IPS-15b (cell line): ENCODE measurements around the gene HNRNPK.
"Not testable (repeated sequence)": the region's sequence is repeated elsewhere in the genome, so short reads cannot be mapped to it uniquely, and the experiment has no call there.

Experiments used
- H3K27me3 ChIP-seq: one replicate; pipeline ENCODE4 v1.6.1; 2013; ENCODE audit warnings: low read length; ENCODE audit not compliant: control insufficient read depth, insufficient read depth
- H3K36me3 ChIP-seq: one replicate; pipeline ENCODE4 v1.6.1; 2013; ENCODE audit warnings: low read length; ENCODE audit not compliant: control insufficient read depth, insufficient read depth
- H3K4me1 ChIP-seq: one replicate; pipeline ENCODE4 v1.6.1; 2013; ENCODE audit warnings: mild to moderate bottlenecking, low read length; ENCODE audit not compliant: control insufficient read depth, insufficient read depth
- H3K4me3 ChIP-seq: one replicate; pipeline ENCODE4 v1.5.1; 2013; ENCODE audit warnings: low read depth, low read length
- H3K9ac ChIP-seq: one replicate; pipeline ENCODE4 v1.6.1; 2013; ENCODE audit warnings: low read depth, mild to moderate bottlenecking, low read length
- H3K9me3 ChIP-seq: one replicate; pipeline ENCODE4 v1.6.1; 2013; ENCODE audit warnings: mild to moderate bottlenecking, low read length; ENCODE audit not compliant: control insufficient read depth, insufficient read depth

The HNRNPK gene

GRCh38 chr9:83956086-83956435, 24.0 kb downstream of the HNRNPK start:
- Histone ChIP-seq H3K9ac (peak overlapping the region; percentile 90), H3K36me3 (peaks cover 2% of the 10 kb centered on the region)

DNA sequence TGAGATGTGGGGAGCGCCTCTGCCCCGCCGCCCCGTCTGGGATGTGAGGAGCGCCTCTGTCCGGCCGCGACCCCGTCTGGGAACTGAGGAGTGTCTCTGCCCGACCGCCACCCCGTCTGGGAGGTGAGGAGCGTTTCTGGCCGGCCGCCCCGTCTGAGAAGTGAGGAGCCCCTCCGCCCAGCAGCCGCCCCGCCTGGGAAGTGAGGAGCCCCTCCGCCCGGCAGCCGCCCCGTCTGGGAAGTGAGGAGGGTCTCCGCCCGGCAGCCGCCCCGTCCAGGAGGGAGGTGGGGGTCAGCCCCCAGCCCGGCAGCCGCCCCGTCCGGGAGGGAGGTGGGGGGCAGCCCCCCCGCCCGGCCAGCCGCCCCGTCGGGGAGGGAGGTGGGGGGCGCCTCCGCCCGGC, 31.9 kb downstream of the HNRNPK start:
- H3K36me3 ChIP-seq, H3K4me1 ChIP-seq: not testable (repeated sequence)

More at GRCh38 chr9:83956086-83956435, 24.0 kb downstream of the HNRNPK start:
- no peaks in the 10 kb centered on the region for H3K9me3 ChIP-seq
- H3K4me3 ChIP-seq = peak overlapping the region; percentile 87
- H3K27me3 ChIP-seq = no peaks in the 10 kb centered on the region
- H3K4me1 ChIP-seq = no peaks in the 10 kb centered on the region

DNA sequence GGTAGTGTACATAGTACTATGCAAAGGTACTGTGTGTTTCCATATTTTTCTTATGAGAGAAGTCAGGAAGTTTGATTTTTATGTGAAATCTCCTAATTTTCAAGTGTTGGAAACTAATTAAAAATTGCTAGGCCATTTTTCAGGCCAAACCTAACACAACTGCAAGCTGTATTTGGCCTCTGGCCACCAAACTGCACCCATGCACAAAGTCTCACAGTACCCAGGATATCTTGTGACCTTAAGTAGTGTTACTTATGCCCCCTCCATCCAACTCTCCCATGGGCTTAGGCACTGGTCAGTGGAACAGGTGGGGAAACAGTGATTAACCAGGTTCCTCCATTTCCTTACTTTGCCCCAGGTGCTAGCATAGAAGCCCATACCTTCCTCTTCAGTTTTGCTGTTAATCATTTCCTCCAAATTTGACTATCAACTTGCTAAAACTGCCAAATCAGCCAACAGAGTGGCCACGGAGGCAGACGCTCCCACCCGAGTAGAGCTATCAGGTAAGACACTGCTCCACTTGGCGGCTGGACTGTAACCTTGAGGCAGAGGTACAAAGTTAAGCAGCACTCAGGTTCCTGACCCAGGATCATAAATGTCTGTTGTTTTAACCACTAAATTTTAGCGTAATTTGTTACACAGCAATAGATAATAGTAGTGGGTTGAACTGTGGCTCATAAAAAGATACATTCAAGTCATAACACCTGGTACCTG, 39.3 kb downstream of the HNRNPK start:
- H3K36me3 ChIP-seq = peaks cover 10% of the 10 kb centered on the region
- no peaks in the 10 kb centered on the region for H3K9me3 ChIP-seq

More for the DNA sequence above, 31.9 kb downstream of the HNRNPK start:
- H3K9ac ChIP-seq, H3K27me3 ChIP-seq, H3K9me3 ChIP-seq, H3K4me3 ChIP-seq: not testable (repeated sequence)

GRCh38 chr9:83937861-83938455, 42.1 kb downstream of the HNRNPK start:
- Histone ChIP-seq H3K9ac (no peak overlapping the region), H3K9me3 (no peaks in the 10 kb centered on the region), H3K27me3 (no peaks in the 10 kb centered on the region), H3K4me3 (no peak overlapping the region), H3K36me3 (peaks cover 7% of the 10 kb centered on the region), H3K4me1 (peaks cover 2% of the 10 kb centered on the region)

More for the DNA sequence above, 39.3 kb downstream of the HNRNPK start:
- Histone ChIP-seq H3K9ac (no peak overlapping the region), H3K4me1 (no peaks in the 10 kb centered on the region), H3K27me3 (no peaks in the 10 kb centered on the region), H3K4me3 (no peak overlapping the region)

DNA sequence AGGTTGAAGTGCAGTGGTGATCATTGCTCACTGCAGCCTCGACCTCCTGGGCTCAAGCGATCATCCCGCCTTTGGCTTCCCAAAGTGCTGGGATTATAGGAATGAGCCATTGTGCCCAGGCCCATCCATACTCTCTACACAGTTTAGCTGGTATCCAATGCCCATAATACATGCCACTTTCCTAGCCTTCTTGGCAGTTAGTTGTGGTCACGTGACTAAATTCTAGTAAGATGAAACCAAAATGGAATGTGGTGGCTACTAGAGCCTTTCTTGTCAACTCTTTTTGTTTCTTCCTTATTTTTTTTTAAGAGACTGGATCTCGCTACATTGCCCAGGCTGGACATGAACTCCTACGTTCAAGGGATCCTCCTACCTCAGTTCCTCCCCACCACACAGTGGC, 43.5 kb downstream of the HNRNPK start:
- Histone ChIP-seq H3K36me3 (no peaks in the 10 kb centered on the region), H3K9me3 (no peaks in the 10 kb centered on the region), H3K27me3 (no peaks in the 10 kb centered on the region), H3K9ac (no peak overlapping the region), H3K4me3 (no peak overlapping the region), H3K4me1 (peaks cover 2% of the 10 kb centered on the region)

DNA sequence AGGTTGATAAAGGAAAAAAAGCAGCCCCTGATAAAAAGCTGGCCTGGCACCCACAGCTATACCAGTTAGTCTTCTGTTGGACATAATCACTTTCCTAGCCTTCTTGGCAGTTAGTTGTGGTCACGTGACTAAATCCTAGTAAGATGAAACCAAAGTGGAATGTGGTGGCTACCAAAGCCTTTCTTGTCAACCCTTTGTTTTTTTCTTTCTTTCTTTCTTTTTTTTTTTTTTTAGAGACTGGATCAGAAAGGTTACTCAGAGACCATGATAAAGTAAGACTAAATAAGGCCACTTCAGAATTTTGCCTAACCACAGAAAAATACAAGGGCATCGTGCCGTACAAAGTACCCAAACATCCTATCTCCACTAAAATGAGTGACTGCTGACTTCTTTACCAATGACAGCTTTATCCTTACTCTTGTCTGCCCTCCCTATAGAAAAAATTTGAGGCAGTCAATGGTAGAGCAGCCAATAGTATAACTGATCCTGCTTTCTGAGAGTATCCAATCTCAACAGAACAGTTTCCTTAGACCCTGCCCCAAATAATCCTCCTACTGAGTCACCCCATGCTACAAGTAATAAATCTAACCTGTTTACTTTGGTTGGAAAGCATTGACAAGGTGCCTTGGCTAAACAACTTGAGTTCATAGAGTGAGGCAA, 44.6 kb downstream of the HNRNPK start:
- no peaks in the 10 kb centered on the region for H3K27me3 ChIP-seq
- H3K4me3 ChIP-seq = no peak overlapping the region
- H3K9ac ChIP-seq = no peak overlapping the region
- H3K9me3 ChIP-seq = no peaks in the 10 kb centered on the region
- peaks cover 2% of the 10 kb centered on the region for H3K4me1 ChIP-seq
- H3K36me3 ChIP-seq = no peaks in the 10 kb centered on the region

- H3K4me3 ChIP-seq = no peak overlapping the region
- H3K27me3 ChIP-seq = no peaks in the 10 kb centered on the region
- H3K4me1 ChIP-seq = peaks cover 2% of the 10 kb centered on the region
- H3K9me3 ChIP-seq = no peaks in the 10 kb centered on the region
- H3K9ac ChIP-seq = no peak overlapping the region
- H3K36me3 ChIP-seq = no peaks in the 10 kb centered on the region
Observed at GRCh38 chr9:83934569-83935275, 45.3 kb downstream of the HNRNPK start.

DNA sequence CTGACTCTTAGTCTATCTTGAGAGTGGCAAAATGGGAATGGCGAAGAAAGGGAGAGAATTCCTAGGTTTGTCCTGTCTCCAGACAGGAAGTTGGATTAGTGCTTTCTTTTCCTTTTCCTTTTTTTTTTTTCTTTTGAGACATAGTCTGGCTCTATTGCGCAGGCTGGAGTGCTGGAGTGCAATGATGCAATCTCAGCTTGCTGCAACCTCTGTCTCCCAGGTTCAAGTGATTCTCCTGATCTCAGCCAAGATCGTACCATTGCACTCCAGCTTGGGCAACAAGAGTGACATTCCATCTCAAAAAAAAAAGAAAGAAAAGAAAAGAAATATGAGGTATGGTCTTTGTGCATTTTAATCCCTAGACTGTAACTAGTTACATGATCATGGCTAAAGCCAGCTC, 46.2 kb downstream of the HNRNPK start:
- H3K4me3 ChIP-seq = no peak overlapping the region
- no peak overlapping the region for H3K9ac ChIP-seq
- H3K4me1 ChIP-seq = peaks cover 2% of the 10 kb centered on the region
- no peaks in the 10 kb centered on the region for H3K36me3 ChIP-seq
- H3K27me3 ChIP-seq = no peaks in the 10 kb centered on the region
- no peaks in the 10 kb centered on the region for H3K9me3 ChIP-seq

- H3K9me3 ChIP-seq = no peaks in the 10 kb centered on the region
- no peak overlapping the region for H3K4me3 ChIP-seq
- H3K27me3 ChIP-seq = no peaks in the 10 kb centered on the region
- H3K4me1 ChIP-seq = peaks cover 2% of the 10 kb centered on the region
- H3K36me3 ChIP-seq = no peaks in the 10 kb centered on the region
- H3K9ac ChIP-seq = no peak overlapping the region
Observed at GRCh38 chr9:83932851-83933250, 47.2 kb downstream of the HNRNPK start.

DNA sequence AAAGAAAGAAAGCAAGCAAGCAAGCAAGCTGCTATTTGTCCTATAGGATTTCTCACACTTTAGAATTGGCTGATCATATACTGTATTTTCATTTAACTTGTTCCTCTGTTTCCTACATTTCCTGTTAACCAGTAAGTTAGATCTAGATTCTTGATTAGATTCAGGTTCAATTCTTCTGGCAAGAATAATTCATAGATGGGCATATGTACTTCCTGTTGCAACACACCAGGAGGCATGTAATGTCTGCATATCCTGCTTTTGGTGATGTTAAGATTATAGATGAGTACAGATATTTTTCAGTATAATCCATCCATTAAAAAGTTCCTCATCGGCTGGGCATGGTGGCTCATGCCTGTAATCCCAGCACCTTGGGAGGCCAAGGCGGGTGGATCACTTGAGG, 48.0 kb downstream of the HNRNPK start:
- no peak overlapping the region for H3K4me3 ChIP-seq

GRCh38 chr9:83930881-83931280, 49.1 kb downstream of the HNRNPK start:
- H3K9ac ChIP-seq = no peak overlapping the region
- no peaks in the 10 kb centered on the region for H3K9me3 ChIP-seq
- no peak overlapping the region for H3K4me3 ChIP-seq
- H3K27me3 ChIP-seq = no peaks in the 10 kb centered on the region
- no peaks in the 10 kb centered on the region for H3K36me3 ChIP-seq
- peaks cover 2% of the 10 kb centered on the region for H3K4me1 ChIP-seq

More for the DNA sequence above, 48.0 kb downstream of the HNRNPK start:
- H3K36me3 ChIP-seq = no peaks in the 10 kb centered on the region
- H3K9me3 ChIP-seq = no peaks in the 10 kb centered on the region
- no peaks in the 10 kb centered on the region for H3K27me3 ChIP-seq
- no peak overlapping the region for H3K9ac ChIP-seq
- H3K4me1 ChIP-seq = peaks cover 2% of the 10 kb centered on the region
